Measurements from ENCODE around the gene ENOX1.

Gene ENOX1

GRCh38 chr13:43529796-43530195 lies 257.0 kb downstream of the ENOX1 start:
- DNase-seq = no peak

GRCh38 chr13:43528992-43529391 lies 257.8 kb downstream of the ENOX1 start:
- no peak for DNase-seq

- no peak for DNase-seq
Measured at GRCh38 chr13:43522788-43523187, 264.0 kb downstream of the ENOX1 start.

- DNase-seq = no peak
Measured at GRCh38 chr13:43520351-43520750, 266.4 kb downstream of the ENOX1 start.

GRCh38 chr13:43518833-43519232 lies 267.9 kb downstream of the ENOX1 start:
- no peak for DNase-seq

- no peak for DNase-seq
Measured at GRCh38 chr13:43516401-43516833, 270.4 kb downstream of the ENOX1 start.

- DNase-seq = no peak
Measured at GRCh38 chr13:43515531-43515930, 271.2 kb downstream of the ENOX1 start.

- DNase-seq = no peak
Measured at GRCh38 chr13:43514311-43514710, 272.5 kb downstream of the ENOX1 start.

GRCh38 chr13:43512221-43512620 lies 274.6 kb downstream of the ENOX1 start:
- DNase-seq = no peak

GRCh38 chr13:43510956-43511901 lies 275.5 kb downstream of the ENOX1 start:
- DNase-seq = no peak

GRCh38 chr13:43495732-43496131 lies 291.0 kb downstream of the ENOX1 start:
- no peak for DNase-seq

GRCh38 chr13:43494206-43494605 lies 292.6 kb downstream of the ENOX1 start:
- no peak for DNase-seq

- DNase-seq = no peak
Measured at GRCh38 chr13:43493496-43494000, 293.2 kb downstream of the ENOX1 start.

GRCh38 chr13:43492745-43493144 lies 294.0 kb downstream of the ENOX1 start:
- no peak for DNase-seq

- no peak for DNase-seq
Measured at GRCh38 chr13:43492311-43492710, 294.5 kb downstream of the ENOX1 start.

- DNase-seq = no peak
Measured at GRCh38 chr13:43489233-43489632, 297.5 kb downstream of the ENOX1 start.

GRCh38 chr13:43487885-43488284 lies 298.9 kb downstream of the ENOX1 start:
- DNase-seq = no peak

GRCh38 chr13:43487461-43487860 lies 299.3 kb downstream of the ENOX1 start:
- no peak for DNase-seq

- no peak for DNase-seq
Measured at GRCh38 chr13:43484432-43485225, 302.1 kb downstream of the ENOX1 start.

GRCh38 chr13:43483930-43484329 lies 302.8 kb downstream of the ENOX1 start:
- no peak for DNase-seq

- DNase-seq = no peak
Measured at GRCh38 chr13:43482641-43483040, 304.1 kb downstream of the ENOX1 start.

GRCh38 chr13:43482026-43482425 lies 304.7 kb downstream of the ENOX1 start:
- no peak for DNase-seq

GRCh38 chr13:43478902-43479301 lies 307.9 kb downstream of the ENOX1 start:
- no peak for DNase-seq

GRCh38 chr13:43478211-43478610 lies 308.6 kb downstream of the ENOX1 start:
- no peak for DNase-seq
